Neural progenitor cell (in vitro differentiated cells): ENCODE measurements around the gene DMBX1.

Experiments used
- EZH2 ChIP-seq: fragments of 200-600 bp; sonication (generic); IDR thresholded peaks from 2 replicates; pipeline ENCODE4 v1.6.1; 2017; ENCODE audit warnings: antibody characterized with exemption, mild to moderate bottlenecking, moderate library complexity
- EZH2phosphoT487 ChIP-seq: fragments of 200-600 bp; sonication (generic); IDR thresholded peaks from 2 replicates; pipeline ENCODE4 v1.6.1; 2017; ENCODE audit warnings: antibody characterized with exemption
- TF ChIP-seq, protein P1 (sequence below): fragments of 200-600 bp; sonication (generic); IDR thresholded peaks from 2 replicates; pipeline ENCODE4 v1.5.1; 2017; ENCODE audit warnings: antibody characterized with exemption, mild to moderate bottlenecking

DNA sequence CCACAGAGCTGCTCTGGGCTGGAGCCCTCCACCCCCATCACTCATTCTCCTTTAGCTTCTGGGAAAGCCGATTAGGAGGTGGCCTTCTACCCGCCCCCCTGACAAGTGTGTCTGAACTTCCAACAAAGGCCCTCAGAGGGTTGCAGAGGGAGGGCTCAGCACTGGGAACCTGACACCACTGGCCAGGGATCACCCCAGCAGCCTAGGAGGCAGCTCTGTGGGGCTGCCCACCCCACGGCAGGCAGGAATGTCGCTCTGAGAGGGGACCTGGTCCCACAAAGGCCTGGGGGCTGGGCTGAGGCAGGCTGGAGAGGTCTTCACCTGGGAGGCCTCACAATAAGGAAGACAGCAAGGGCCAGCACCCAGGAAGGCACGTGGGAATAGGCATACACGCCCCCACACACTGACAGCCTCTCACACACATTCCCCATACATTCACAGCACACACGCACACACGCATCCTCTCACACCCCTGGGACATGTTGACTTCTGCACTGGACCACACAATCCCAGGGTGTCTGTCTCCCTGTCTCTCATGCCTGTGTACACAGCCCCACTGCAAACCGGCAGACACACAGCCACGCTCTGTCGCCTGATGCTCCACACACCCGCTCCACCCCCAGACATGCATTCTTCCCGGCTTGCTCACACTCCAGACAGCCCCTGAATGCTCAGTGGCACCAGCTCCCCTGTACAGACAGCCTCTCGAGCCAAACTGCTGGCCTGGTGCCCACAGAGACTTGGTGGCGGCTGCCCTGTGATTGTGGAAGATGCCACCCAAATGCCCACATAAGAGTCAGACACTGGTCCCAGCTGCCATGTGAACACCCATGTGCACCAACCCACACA lies 30.7 kb downstream of the DMBX1 start:
- TF ChIP-seq, protein P1, sequence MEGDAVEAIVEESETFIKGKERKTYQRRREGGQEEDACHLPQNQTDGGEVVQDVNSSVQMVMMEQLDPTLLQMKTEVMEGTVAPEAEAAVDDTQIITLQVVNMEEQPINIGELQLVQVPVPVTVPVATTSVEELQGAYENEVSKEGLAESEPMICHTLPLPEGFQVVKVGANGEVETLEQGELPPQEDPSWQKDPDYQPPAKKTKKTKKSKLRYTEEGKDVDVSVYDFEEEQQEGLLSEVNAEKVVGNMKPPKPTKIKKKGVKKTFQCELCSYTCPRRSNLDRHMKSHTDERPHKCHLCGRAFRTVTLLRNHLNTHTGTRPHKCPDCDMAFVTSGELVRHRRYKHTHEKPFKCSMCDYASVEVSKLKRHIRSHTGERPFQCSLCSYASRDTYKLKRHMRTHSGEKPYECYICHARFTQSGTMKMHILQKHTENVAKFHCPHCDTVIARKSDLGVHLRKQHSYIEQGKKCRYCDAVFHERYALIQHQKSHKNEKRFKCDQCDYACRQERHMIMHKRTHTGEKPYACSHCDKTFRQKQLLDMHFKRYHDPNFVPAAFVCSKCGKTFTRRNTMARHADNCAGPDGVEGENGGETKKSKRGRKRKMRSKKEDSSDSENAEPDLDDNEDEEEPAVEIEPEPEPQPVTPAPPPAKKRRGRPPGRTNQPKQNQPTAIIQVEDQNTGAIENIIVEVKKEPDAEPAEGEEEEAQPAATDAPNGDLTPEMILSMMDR = no peak
- no peak for TF ChIP-seq EZH2
- TF ChIP-seq EZH2phosphoT487 = no peak
